Stimulated activated CD4-positive, alpha-beta T cell treated with anti-CD3 and anti-CD28 coated beads, Interleukin-15, amount 100 ng/mL, for 24 hours (primary cell): ENCODE results near the gene MAN1C1.
"Not testable (repeated sequence)": the region's sequence is repeated elsewhere in the genome, so short reads cannot be mapped to it uniquely, and the experiment has no call there.

Experiments
- DNase-seq: peaks from one replicate; pipeline ENCODE4 v3.0.0-alpha.2; 2020

The MAN1C1 gene

DNA sequence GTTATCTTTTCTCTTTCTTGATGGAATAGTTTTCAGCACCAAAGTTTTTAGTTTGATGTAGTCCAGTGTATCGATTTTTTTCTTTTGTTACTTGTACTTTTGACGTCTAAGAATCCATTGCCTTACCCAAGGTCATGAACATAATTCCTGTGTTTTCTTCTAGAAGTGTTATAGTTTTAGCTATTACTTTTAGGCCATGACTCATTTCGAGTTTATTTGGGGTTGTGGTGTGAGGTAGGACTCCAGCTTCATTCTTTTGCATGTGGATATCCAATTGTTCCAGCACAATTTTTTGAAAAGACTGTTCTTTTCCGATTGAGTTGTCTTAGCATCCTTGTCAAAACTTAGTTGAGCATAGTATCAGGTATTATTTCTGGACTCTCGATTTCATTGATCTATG lies 104.0 kb downstream of the MAN1C1 start:
- no peak for DNase-seq

DNA sequence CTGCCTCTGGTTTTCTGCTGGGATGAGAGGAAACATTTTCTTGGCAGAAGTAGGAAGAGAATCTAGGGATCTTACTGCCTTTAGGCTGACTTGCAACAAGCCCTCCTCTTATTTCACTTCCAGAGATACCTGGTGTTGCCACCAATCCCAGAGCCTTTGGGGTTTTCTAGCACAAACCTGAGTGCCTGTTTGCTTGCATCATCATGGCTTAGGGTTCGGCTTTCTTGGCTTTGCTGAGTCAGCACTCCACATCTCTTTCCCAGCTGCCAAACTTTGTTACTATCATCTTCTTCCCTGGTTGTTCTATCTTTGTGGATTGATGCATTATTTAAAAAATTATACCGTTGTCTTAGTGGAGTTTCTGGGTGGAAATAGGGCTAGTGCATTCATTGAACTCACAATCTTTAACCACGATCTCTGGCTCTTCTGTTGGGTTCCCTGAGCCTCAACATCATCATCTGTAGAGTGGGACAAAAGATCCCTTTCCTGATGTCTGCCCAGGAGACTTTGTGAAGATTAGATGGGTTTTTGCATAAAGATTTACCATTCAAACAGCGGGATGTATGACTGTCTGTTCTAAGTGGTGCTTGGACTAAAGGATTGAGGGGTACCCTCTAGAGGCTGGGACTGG lies 106.8 kb downstream of the MAN1C1 start:
- no peak for DNase-seq

DNA sequence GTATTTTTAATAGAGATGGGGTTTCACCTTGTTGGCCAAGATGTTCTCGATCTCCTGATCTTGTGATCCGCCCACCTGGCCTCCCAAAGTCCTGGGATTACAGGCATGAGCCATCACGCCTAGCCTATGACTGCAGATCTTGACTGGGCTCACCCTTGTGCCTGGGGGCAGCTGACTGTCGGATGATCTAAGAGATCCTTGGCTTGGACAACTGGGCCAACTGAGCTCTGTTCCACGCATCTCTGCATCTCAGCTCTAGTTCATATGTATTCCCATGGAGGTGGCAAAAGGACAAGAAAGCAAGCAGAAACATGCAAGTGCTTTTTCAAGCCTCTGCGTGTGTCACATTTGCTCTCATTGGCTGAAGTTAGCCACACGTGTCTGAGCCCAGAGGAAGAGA lies 107.6 kb downstream of the MAN1C1 start:
- no peak for DNase-seq

DNA sequence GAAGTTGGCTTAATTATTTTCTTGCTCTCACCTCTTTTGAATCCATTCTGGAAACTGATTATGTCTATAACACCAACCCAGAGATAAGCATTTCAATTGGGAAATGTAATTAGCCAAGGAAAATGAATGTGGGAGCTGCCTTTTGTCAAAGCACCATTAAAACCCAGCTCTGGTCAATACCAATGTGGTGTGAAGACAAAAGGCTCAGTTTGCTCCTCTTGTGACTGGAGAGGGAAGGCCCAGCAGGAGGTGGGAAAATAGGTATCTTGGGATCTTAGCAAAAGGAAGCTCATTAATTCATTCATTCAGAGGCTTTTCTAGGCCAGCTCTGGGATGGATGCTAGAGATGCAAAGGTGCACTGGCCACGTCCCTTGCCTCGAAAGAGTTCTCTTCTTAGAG lies 108.4 kb downstream of the MAN1C1 start:
- no peak for DNase-seq

DNA sequence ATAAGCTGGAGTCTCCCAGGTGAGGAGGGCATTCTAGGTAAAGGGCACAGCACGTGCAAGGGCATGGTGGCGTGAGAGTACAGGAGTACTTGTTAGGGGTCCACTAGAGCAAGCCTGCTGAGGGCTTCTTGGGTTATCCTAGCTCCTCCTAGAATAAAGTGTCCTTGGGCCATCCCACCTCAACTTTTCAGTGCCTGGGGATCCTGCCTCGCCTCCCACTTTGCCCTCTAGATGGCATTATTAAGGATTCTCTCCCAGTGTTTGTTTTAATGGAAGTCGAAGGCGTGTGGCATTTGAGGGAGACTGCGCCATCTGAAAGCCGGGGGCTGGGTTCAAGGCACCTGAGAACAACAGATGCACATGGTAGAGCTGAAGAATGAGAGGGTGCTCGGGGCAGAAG lies 108.9 kb downstream of the MAN1C1 start:
- DNase-seq = no peak

DNA sequence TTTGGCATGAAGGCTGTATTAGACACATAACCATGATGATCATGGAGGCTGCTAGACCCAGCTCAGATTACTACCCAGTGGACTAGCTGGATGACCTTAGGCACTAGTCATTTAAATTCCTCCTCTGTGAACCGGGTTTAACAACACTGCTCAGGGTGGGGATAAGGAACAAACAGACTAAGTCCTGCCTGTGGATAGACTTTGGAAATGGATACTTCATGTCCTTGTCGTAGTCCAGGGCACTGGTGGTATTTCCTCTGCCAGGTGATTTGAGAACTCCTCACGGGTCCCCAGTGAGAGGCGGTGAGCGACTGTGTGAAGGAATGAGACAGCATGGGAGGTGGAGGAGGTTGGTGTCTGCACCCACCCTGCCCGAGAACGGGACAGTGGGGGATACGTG lies 110.5 kb downstream of the MAN1C1 start:
- DNase-seq = no peak

DNA sequence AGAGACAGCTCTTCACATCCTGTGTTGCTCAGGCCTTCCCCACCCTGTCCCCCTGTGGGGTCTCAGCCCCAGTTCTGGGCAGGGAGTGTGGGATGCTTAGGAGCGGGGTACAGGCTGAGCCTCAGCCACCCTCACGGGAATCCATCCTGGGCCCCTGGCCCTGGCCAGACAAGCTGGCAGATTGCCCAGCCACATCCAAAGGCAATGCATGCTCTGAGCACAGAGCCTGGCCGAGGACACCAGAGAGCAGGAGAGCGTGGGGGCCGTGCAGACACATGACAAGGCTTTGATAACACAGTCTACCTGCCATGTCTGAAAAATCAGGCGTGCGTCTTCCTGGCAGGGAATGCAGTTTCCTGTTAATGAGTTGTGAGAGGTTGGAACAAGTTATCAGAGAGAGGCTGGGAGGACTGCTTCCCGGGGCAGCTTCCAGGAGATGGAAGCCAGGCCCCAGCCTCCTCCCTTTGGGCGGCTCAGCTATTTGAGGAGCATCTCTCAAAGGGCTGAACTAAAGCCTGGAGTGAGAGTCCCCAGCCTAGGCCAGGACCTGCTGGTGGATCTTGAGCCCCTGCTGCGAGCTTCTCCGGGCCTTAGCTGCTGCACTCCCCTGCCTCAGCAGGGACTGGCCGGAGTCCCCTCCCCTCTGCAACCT lies 111.2 kb downstream of the MAN1C1 start:
- no peak for DNase-seq

DNA sequence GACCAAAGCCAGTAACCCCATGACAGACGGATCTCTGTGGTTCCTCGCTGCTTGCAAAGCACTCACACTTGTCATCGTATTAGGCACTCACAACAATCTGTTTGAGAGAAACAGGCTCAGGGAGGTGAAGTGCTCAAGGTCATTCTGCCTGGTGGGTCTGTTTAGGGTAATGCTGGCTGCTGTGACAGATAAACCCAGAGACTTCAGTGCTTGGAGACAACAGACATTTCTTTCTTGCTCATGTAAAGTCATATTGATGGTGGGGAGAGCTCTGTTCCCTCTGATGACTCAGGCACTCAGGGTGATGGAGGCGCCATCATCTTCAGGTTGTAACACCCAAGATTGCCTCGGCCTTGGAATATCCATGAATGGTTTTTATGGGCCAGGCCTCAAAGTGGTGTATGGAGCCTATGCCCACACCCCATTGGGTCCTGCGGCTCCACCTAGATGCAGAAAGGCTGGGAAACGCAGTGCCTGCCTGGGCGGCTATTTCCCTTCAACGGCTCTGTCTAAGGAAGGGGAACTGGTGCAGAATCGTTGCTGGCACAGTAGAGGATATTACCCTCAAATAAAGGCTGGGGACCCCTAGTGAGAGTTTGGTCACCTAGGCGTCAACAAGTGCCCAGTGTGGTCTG lies 111.8 kb downstream of the MAN1C1 start:
- DNase-seq = no peak

DNA sequence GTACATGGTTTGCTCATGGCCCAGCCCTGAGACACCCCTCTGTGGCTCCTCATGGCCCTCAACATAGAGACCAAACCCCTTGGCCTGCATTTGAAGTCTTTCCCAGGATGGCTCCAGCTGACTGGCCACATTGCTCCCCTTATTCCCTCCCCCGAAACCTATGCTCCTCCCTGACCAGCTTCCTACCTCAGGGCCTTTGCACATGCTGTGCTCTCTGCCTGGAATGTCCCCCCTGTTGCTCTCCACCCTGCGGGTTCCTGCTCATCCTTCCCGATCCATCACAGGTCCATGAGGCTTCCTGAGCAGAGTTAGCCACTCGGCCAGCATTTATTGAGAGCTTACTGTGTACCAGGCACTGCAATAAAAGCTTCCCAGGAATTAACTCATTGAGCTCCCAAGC lies 112.5 kb downstream of the MAN1C1 start:
- DNase-seq = no peak

DNA sequence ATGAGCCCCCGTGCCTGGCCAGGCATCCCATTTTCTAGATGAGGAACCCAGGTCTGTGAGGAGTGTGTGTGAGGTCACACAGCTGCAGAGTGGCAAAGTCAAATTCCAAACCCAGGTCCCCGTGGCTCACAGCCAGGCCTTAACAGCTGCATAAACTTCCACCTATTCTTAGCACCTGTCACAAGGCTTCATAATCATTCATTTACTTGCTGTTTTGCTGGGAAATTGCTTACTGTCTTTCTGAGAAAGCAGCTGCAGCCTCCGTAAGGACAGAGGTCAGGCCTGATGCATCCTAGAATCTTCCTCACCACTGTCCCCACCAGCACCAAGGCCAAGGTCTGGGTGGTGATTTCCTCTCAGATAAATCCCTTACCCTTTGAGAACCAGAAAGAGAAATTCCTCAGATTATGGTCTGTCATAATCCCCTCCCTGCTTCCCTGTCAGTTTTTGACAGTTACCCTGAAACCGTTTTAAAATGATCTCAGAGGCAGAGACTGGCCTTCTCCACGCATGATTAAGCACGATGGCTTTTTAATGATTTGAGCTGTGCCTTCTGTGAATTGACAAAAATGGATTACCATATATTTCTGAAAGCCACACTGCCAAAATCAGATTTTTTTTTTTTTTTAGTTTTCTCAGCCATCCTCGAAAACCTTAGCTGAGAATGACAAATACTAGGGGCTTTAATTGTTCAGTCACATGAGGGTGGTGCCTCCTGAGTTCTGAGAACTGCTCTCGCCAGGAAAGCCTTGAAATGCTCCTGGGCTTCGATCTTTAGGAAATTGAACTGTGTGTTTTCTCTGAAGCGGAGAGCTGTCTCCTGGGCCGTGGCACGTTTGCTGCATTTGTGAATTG lies 113.4 kb downstream of the MAN1C1 start:
- no peak for DNase-seq

DNA sequence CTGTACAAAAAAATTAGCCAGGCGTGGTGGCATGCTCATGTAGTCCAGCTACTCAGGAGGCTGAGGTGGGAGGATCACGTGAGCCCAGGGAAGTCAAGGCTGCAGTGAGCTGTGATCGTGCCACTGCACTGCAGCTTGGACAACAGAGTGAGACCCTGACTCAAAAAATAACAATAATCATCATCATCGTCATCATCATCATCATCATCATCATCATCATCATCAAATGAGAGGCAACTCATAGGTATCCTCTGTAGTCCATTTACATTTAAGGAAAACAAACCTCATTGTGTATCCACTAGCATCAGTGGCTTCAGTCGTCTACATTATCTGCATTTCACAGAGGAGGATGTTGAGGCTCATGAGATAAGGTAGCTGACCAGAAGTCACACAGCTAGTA lies 114.6 kb downstream of the MAN1C1 start:
- no peak for DNase-seq

DNA sequence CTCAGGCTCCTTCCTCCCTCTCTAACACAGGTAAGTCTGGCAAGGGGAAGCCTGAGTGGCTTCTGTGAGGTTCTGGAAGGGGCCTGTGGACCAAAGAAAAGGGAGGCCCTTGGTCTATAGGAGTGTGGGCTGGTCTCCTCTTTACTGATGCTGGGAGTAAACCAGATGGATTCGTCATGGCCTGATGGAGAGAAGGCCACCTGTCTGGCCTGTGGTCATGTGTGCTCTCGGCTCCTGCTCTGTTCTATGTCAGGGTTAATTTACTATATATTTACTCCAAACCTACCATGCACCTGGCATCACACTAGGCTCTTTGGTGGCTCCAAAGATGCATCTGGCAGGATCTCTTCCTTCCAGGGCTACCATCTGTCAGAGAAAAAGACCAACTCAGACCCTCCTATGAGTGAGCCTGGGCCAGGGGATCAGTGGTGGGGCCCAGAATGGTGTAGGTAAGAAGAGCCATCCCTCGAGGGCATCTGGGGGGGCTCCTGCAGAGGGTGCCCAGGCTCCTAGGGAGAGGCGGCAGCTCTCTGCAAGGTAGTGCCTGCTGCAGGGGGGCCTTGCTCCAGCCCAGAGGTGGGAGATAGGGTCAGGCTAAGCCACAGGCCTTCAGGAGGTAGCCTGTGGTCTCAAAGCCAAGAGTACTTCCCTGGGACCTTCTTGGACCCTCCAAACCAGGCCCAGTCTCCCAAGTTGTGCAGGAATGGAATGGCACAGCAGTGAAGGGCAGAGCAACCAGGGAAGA lies 115.2 kb downstream of the MAN1C1 start:
- DNase-seq = no peak

DNA sequence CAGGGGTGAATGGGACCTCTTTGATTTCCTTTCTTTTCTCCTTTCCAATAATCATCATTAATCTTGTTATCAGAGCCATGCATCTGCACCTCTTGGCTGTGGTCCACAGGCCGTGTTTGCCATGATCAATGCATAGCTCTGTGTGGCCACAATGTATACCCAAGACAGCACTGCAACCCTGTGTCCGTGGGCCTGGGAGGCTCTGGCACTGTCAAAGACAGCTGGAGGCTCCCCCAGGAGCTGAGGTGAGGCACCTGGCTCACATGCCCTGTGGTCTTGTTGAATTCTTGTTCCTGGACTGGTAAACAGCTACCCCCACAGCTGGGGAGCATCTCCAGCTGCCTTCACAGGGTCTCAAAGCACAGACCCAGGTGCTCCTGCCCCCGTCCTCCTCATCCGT lies 116.2 kb downstream of the MAN1C1 start:
- no peak for DNase-seq

DNA sequence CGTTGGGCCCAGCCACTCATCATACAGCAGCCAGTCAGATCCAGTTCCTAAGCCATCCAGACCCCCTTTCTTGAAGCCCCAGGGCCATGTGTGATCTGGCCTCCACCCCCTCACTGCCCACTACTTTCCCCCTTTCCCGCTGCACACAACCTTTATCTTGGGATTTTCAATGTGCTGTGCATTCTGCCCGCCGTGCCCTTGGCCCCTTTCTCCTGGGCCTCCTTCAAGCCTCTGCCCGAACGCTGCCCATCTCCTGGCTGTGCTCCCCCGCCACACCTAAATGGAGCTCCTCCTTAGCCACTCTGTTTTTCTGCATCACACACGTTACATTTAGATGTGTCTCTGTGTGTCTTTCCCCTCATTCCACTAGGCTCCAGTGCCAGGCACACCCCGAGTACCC lies 116.7 kb downstream of the MAN1C1 start:
- DNase-seq = no peak

DNA sequence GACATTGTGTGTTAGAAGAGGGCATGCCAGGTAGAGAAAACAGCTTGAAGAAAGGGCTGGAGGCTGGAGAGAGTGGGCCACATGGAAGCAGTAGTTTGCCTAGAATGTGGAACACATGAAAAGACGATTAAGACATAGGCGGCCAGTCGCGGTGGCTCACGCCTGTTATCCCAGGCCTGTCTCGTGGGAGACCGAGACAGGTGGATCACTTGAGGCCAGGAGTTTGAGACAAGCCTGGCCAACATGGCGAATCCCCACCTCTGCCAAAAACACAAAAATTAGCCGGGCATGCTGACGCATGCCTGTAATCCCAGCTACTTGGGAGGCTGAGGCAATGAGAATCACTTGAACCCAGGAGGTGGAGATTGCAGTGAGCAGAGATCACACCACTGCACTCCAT lies 118.4 kb downstream of the MAN1C1 start:
- not testable (repeated sequence) for DNase-seq

DNA sequence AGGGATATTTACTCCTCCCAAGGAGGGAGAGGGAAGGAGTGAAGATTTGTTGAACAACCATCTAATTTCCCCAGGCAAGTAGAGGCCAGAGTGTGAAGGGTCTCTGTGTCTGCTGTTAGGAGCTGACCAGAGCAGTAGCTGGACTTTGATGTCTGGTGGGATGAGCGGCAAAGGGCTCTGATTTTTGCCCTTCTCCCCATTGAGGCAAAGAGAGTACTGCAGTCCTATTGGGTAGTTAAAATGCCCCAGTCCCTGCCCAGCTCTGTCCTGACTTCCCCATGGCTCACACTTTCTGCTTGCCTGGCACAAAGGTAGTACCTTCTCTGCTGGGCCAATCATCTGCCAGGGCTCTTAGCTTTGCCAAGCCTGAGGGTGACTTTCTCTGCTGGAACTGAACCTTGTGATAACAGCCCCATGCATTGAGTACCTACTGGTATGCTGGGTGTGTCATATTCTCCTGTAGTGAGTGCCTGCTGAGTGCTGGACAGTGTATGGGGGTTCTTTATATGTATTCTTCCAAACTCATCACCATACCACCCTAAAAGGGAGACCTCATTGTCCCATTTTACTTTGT lies 119.5 kb downstream of the MAN1C1 start:
- no peak for DNase-seq

DNA sequence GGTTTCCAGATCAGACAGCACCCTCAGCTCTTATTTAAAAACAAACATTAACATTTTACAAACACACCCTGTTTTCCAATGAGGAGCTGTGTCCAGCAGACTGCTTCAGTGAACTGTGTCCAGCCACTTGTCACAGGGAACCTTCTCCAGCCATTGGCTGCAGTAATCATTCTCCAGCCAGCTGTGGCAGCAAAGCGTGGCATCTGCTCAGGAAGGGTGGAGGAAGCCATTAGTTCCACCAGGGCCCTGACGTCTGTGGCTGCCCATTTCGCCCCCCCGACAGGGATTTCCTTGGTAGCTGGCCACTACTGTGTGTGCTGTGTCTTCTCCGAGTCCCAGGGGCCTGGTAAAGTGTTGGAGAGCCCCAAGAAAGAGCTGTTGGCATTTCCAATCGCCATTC lies 120.5 kb downstream of the MAN1C1 start:
- no peak for DNase-seq

DNA sequence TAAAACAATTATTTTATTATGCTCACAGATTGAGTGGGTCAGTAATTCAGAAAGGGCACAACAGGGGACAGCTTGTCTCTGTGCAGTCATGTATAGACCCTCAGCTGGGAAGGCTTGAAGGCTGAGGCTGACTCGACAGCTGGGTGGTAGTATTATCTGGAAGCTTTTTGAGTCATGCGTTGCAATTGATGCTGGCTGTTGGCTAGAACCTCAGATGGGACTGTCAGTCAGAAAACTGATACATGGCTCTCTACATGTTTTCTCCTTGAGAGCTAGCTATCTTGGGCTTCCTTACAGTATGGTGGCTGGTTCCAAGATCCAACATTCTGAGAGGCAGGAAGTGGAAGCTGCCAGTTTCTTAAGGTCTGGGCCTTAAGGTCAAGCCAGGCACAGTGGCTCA lies 121.9 kb downstream of the MAN1C1 start:
- DNase-seq = no peak

DNA sequence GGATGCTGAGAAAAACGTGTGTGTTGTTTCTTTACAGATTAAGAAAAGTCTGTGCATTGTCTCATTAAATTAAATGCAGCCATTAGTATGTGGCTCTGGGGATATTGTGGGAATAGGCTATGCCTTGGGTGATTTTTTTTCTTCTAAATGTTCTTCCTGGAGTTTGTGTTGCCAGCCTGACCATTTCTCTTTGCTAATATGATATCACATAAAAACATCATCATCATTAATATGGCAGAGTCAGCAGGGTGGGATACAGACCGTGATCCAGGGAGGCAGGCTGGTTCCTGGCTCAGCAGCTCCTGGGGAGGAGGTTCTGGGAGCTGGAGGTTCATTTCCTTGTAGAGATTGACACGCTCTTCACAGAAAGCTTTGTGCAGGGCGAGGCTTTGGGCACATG lies 122.8 kb downstream of the MAN1C1 start:
- no peak for DNase-seq

DNA sequence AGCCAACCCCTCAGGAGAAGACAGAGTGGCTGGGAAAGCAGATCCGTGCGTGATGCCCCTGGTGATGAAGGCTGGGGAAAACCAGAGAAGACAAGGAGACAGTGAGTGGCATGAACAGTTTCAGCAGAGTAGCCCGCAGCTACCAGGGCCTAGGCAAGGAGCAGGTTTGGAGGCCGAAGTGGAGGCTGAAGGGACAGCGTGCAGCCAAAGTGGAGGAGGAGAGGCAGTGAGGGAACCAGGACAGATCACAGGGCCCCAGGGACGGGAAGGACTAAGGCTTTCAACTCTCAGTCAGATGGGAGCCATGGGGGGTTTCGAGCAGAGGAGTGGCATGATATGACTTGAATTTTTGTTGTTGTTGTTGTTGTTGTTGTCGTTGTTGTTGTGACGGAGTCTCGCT lies 123.5 kb downstream of the MAN1C1 start:
- no peak for DNase-seq

DNA sequence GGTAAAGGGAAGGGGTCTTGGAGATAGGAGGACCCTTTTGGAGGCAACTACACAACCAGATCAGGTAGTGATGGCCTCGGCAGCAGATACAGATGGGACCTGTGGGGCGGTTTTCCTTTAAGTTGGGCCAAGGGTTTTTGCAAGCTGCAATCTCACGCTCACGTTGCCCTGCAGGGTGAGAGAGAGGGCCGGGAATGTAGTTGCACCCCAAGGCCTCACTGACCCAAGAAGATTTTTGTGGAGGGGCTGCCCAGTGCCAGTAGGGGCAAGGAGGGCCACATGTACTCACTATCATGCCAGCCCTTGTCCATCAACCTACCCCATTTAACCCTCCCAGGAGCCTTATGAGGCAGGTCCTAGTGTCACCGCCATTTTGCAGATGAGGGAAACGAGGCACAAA lies 125.7 kb downstream of the MAN1C1 start:
- DNase-seq = no peak
